ENCODE measurements around the gene TCERG1L.
"Not testable (repeated sequence)": the region's sequence is repeated elsewhere in the genome, so short reads cannot be mapped to it uniquely, and the experiment has no call there.

Gene TCERG1L

GRCh38 chr10:131184503-131184902, 127.0 kb downstream of the TCERG1L start:
- DNase-seq (ENCODE audit: low read depth in 2 of 2): no peak

- no peak for DNase-seq (ENCODE audit: low read depth in 2 of 2)
These were observed 127.9 kb downstream of the TCERG1L start for GRCh38 chr10:131183546-131184045.

- DNase-seq (ENCODE audit: low read depth in 2 of 2): no peak
These were observed 130.1 kb downstream of the TCERG1L start for GRCh38 chr10:131181456-131181855.

GRCh38 chr10:131180740-131181415, 130.6 kb downstream of the TCERG1L start:
- no peak for DNase-seq (ENCODE audit: low read depth in 2 of 2)

GRCh38 chr10:131180086-131180485, 131.4 kb downstream of the TCERG1L start:
- no peak for DNase-seq (ENCODE audit: low read depth in 2 of 2)

GRCh38 chr10:131179361-131179760, 132.2 kb downstream of the TCERG1L start:
- no peak for DNase-seq (ENCODE audit: low read depth in 2 of 2)

GRCh38 chr10:131178521-131179331, 132.8 kb downstream of the TCERG1L start:
- DNase-seq (ENCODE audit: low read depth in 2 of 2): no peak

GRCh38 chr10:131177431-131178327, 133.8 kb downstream of the TCERG1L start:
- no peak for DNase-seq (ENCODE audit: low read depth in 2 of 2)

- DNase-seq (ENCODE audit: low read depth in 2 of 2): no peak
These were observed 134.6 kb downstream of the TCERG1L start for GRCh38 chr10:131176907-131177306.

- DNase-seq (ENCODE audit: low read depth in 2 of 2): not testable (repeated sequence)
These were observed 135.2 kb downstream of the TCERG1L start for GRCh38 chr10:131176324-131176723.

- DNase-seq (ENCODE audit: low read depth in 2 of 2): no peak
These were observed 135.6 kb downstream of the TCERG1L start for GRCh38 chr10:131175891-131176290.

- DNase-seq (ENCODE audit: low read depth in 2 of 2): no peak
These were observed 136.6 kb downstream of the TCERG1L start for GRCh38 chr10:131174651-131175540.

- no peak for DNase-seq (ENCODE audit: low read depth in 2 of 2)
These were observed 137.3 kb downstream of the TCERG1L start for GRCh38 chr10:131174211-131174565.

GRCh38 chr10:131173484-131174210, 137.9 kb downstream of the TCERG1L start:
- no peak for DNase-seq (ENCODE audit: low read depth in 2 of 2)

GRCh38 chr10:131172433-131172832, 139.1 kb downstream of the TCERG1L start:
- no peak for DNase-seq (ENCODE audit: low read depth in 2 of 2)

GRCh38 chr10:131169146-131169545, 142.4 kb downstream of the TCERG1L start:
- no peak for DNase-seq (ENCODE audit: low read depth in 2 of 2)

GRCh38 chr10:131168238-131168875, 143.2 kb downstream of the TCERG1L start:
- no peak for DNase-seq (ENCODE audit: low read depth in 2 of 2)

GRCh38 chr10:131167036-131167860, 144.3 kb downstream of the TCERG1L start:
- no peak for DNase-seq (ENCODE audit: low read depth in 2 of 2)

- DNase-seq (ENCODE audit: low read depth in 2 of 2): no peak
These were observed 145.0 kb downstream of the TCERG1L start for GRCh38 chr10:131166486-131166885.

All from stimulated activated CD8-positive, alpha-beta memory T cell treated with anti-CD3 and anti-CD28 coated beads, Interleukin-2, amount 100 ng/mL, for 48 hours (primary cell).